Stimulated activated CD8-positive, alpha-beta memory T cell treated with anti-CD3 and anti-CD28 coated beads, Interleukin-7, amount 100 ng/mL, for 4 hours (primary cell): Measurements from ENCODE around the gene SLC43A2.
A peak's percentile ranks its signal among the peaks of the same experiment; 100 is the strongest.

Source experiments
- DNase-seq, 2 donors: peaks; one replicate each; pipeline ENCODE4 v3.0.0-alpha.2; 2020; ENCODE audit warnings: low read depth in 2 of 2

Gene SLC43A2

GRCh38 chr17:1562176-1562643, 66.4 kb downstream of the SLC43A2 start:
- DNase-seq: no peak

- DNase-seq: peak in 1 of 2 donors; percentile 38
Observed at GRCh38 chr17:1561420-1562175, 67.0 kb downstream of the SLC43A2 start.

- DNase-seq: no peak
Observed at GRCh38 chr17:1560858-1561355, 67.7 kb downstream of the SLC43A2 start.

GRCh38 chr17:1560101-1560857, 68.4 kb downstream of the SLC43A2 start:
- DNase-seq: no peak

- DNase-seq: no peak
Observed at GRCh38 chr17:1559047-1560043, 69.3 kb downstream of the SLC43A2 start.

- no peak for DNase-seq
Observed at GRCh38 chr17:1558401-1558800, 70.2 kb downstream of the SLC43A2 start.

GRCh38 chr17:1557355-1558095, 71.1 kb downstream of the SLC43A2 start:
- no peak for DNase-seq

GRCh38 chr17:1555651-1556471, 72.8 kb downstream of the SLC43A2 start:
- DNase-seq: no peak

- DNase-seq: no peak
Observed at GRCh38 chr17:1554751-1555540, 73.7 kb downstream of the SLC43A2 start.

GRCh38 chr17:1553354-1554266, 75.0 kb downstream of the SLC43A2 start:
- DNase-seq: no peak

- no peak for DNase-seq
Observed at GRCh38 chr17:1552932-1553331, 75.7 kb downstream of the SLC43A2 start.

GRCh38 chr17:1551741-1552140, 76.9 kb downstream of the SLC43A2 start:
- no peak for DNase-seq

GRCh38 chr17:1548032-1548431, 80.6 kb downstream of the SLC43A2 start:
- DNase-seq: no peak

GRCh38 chr17:1546292-1546922, 82.2 kb downstream of the SLC43A2 start:
- DNase-seq: no peak

- no peak for DNase-seq
Observed at GRCh38 chr17:1545618-1546017, 83.0 kb downstream of the SLC43A2 start.

GRCh38 chr17:1542316-1542715, 86.3 kb downstream of the SLC43A2 start:
- no peak for DNase-seq

GRCh38 chr17:1541367-1541904, 87.2 kb downstream of the SLC43A2 start:
- DNase-seq: no peak
